Mesenchymal stem cell (in vitro differentiated cells and primary cell): ENCODE data around the gene FCER1G.

ENCODE experiments used
- DNase-seq: peaks from one replicate; pipeline ENCODE4 v3.0.0-alpha.2; 2013
- H2AFZ ChIP-seq: one replicate; pipeline ENCODE4 v1.6.1; 2013; ENCODE audit warnings: low read depth, mild to moderate bottlenecking, control low read depth, inconsistent platforms, low read length, moderate library complexity
- H2AK5ac ChIP-seq: 2 replicates; pipeline ENCODE4 v1.6.1; 2013; ENCODE audit warnings: low read length, moderate library complexity, mild to moderate bottlenecking, inconsistent platforms; ENCODE audit not compliant: severe bottlenecking
- H2BK120ac ChIP-seq: one replicate; pipeline ENCODE4 v1.6.1; 2013; ENCODE audit warnings: low read depth, mild to moderate bottlenecking, inconsistent platforms, low read length, moderate library complexity
- H2BK12ac ChIP-seq, 2 experiments: one replicate each; pipeline ENCODE4 v1.6.1; 2013; ENCODE audit warnings: inconsistent platforms in 2 of 2, low read length in 2 of 2, mild to moderate bottlenecking in 2 of 2, moderate library complexity in 2 of 2, control low read depth in 1 of 2
- H2BK15ac ChIP-seq: one replicate; pipeline ENCODE4 v1.6.1; 2013; ENCODE audit warnings: mild to moderate bottlenecking, low read depth, inconsistent platforms; ENCODE audit not compliant: poor library complexity, severe bottlenecking
- H2BK5ac ChIP-seq: 2 replicates; pipeline ENCODE4 v1.6.1; 2013; ENCODE audit warnings: low read depth, mild to moderate bottlenecking, low read length, control low read depth, inconsistent platforms; ENCODE audit not compliant: poor library complexity, severe bottlenecking
- H3K14ac ChIP-seq, 2 experiments: one replicate each; pipeline ENCODE4 v1.6.1; 2013; ENCODE audit warnings: inconsistent platforms in 2 of 2, low read length in 2 of 2, control low read depth in 1 of 2, mild to moderate bottlenecking in 1 of 2, moderate library complexity in 1 of 2
- H3K18ac ChIP-seq, 2 experiments: one replicate each; pipeline ENCODE4 v1.6.1; 2013; ENCODE audit warnings: inconsistent platforms in 2 of 2, low read length in 2 of 2, control low read depth in 1 of 2, low read depth in 1 of 2, mild to moderate bottlenecking in 1 of 2
- H3K23ac ChIP-seq, 2 experiments: one replicate each; pipeline ENCODE4 v1.6.1; 2013; ENCODE audit warnings: inconsistent platforms in 2 of 2, low read length in 2 of 2, mild to moderate bottlenecking in 2 of 2, moderate library complexity in 2 of 2, control low read depth in 1 of 2
- H3K27ac ChIP-seq: 2 replicates; pipeline ENCODE4 v1.5.1; 2013; ENCODE audit warnings: mild to moderate bottlenecking, moderate library complexity, low read length, control low read depth, inconsistent platforms; ENCODE audit not compliant: poor library complexity, severe bottlenecking
- H3K27me3 ChIP-seq, 2 experiments: 2 replicates each; pipeline versions ENCODE4 v1.6.1 to v1.7.0; 2013; ENCODE audit warnings: low read length in 2 of 2, mild to moderate bottlenecking in 2 of 2, moderate library complexity in 2 of 2, control low read depth in 1 of 2, inconsistent platforms in 1 of 2; ENCODE audit not compliant: control insufficient read depth in 1 of 2, insufficient read depth in 1 of 2
- H3K36me3 ChIP-seq, 2 experiments: 2 replicates each; pipeline versions ENCODE4 v1.6.1 to v1.7.0; 2013; ENCODE audit warnings: low read length in 2 of 2, control low read depth in 1 of 2, inconsistent platforms in 1 of 2, low read depth in 1 of 2, mild to moderate bottlenecking in 1 of 2; ENCODE audit not compliant: insufficient read depth in 2 of 2, control insufficient read depth in 1 of 2
- H3K4ac ChIP-seq, 2 experiments: one replicate each; pipeline ENCODE4 v1.6.1; 2013; ENCODE audit warnings: inconsistent platforms in 2 of 2, low read length in 2 of 2, mild to moderate bottlenecking in 2 of 2, moderate library complexity in 2 of 2, control low read depth in 1 of 2, low read depth in 1 of 2
- H3K4me1 ChIP-seq: 2 replicates; pipeline ENCODE4 v1.6.1; 2013; ENCODE audit warnings: low read depth, low read length, control low read depth; ENCODE audit not compliant: control insufficient read depth, insufficient read depth
- H3K4me2 ChIP-seq: 2 replicates; pipeline ENCODE4 v1.6.1; 2013; ENCODE audit warnings: low read length, mild to moderate bottlenecking, inconsistent platforms; ENCODE audit not compliant: poor library complexity, severe bottlenecking
- H3K4me3 ChIP-seq, 2 experiments: 2 replicates each; pipeline versions ENCODE4 v1.5.1 to v1.7.0; 2013; ENCODE audit warnings: low read length in 2 of 2, mild to moderate bottlenecking in 2 of 2, control low read depth in 1 of 2, low read depth in 1 of 2; ENCODE audit not compliant: insufficient read depth in 1 of 2
- H3K79me1 ChIP-seq: replicated peaks from 2 replicates; pipeline ENCODE4 v1.6.1; 2013; ENCODE audit warnings: mild to moderate bottlenecking, control low read depth, low read length, inconsistent platforms; ENCODE audit not compliant: poor library complexity, severe bottlenecking
- H3K9ac ChIP-seq: 2 replicates; pipeline ENCODE4 v1.7.0; 2013; ENCODE audit warnings: mild to moderate bottlenecking, low read length, moderate library complexity
- H3K9me3 ChIP-seq: 2 replicates; pipeline ENCODE4 v1.7.0; 2013; ENCODE audit warnings: mild to moderate bottlenecking, low read length; ENCODE audit not compliant: control insufficient read depth
- H4K8ac ChIP-seq: one replicate; pipeline ENCODE4 v1.6.1; 2013; ENCODE audit warnings: inconsistent platforms, mild to moderate bottlenecking, low read length, moderate library complexity
- H4K91ac ChIP-seq: one replicate; pipeline ENCODE4 v1.6.1; 2013; ENCODE audit warnings: mild to moderate bottlenecking, low read length, inconsistent platforms
- WGBS: methylation state at CpG from one replicate; pipeline ENCODE4 v1.1.7; 2013; ENCODE audit warnings: mixed read lengths; 5-methylcytosine and 5-hydroxymethylcytosine counted together

Gene FCER1G

DNA sequence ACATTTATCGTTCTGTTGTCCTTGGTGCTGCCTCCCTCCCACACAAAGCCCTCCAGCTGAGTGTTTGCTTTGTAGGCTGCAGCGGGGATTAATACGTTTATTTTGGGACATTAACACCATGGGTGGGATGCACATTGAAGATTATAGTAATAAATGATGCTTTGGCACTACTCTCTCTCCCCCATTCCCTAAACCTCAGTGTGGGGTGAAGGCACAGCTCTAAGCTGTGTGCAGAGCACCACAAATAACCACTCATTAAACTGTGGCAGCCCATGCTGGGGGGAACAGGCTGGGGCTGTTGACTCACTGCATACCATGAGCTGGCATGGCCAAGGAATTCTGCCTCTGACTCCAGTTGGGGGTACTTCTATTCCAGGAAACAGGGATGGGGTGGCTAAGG, 51.1 kb downstream of the FCER1G start:
- no peak overlapping the region for H4K91ac ChIP-seq
- peaks cover 6 to 33% of the 10 kb centered on the region in 2 experiments for H3K27me3 ChIP-seq
- no peak overlapping the region for H3K14ac ChIP-seq
- H2AK5ac ChIP-seq: no peak overlapping the region
- H4K8ac ChIP-seq: no peak overlapping the region
- no peak overlapping the region for H3K9ac ChIP-seq
- no peak overlapping the region for H2BK5ac ChIP-seq
- no peak overlapping the region for H3K4ac ChIP-seq
- DNase-seq: no peak
- no peaks in the 10 kb centered on the region for H3K9me3 ChIP-seq
- H3K27ac ChIP-seq: no peak overlapping the region
- no peak overlapping the region for H3K23ac ChIP-seq
- H3K4me1 ChIP-seq: peaks cover 6% of the 10 kb centered on the region
- H2BK120ac ChIP-seq: no peak overlapping the region
- H3K36me3 ChIP-seq: no peaks in the 10 kb centered on the region
- no peak overlapping the region for H2BK12ac ChIP-seq
- H2BK15ac ChIP-seq: no peak overlapping the region
- no peak overlapping the region for H3K4me3 ChIP-seq
- WGBS: no CpG with 5 or more reads among the region's 3 CpGs
- H2AFZ ChIP-seq: no peak overlapping the region
- H3K18ac ChIP-seq: no peak overlapping the region
- no peaks in the 10 kb centered on the region for H3K79me1 ChIP-seq
- H3K4me2 ChIP-seq: no peak overlapping the region

DNA sequence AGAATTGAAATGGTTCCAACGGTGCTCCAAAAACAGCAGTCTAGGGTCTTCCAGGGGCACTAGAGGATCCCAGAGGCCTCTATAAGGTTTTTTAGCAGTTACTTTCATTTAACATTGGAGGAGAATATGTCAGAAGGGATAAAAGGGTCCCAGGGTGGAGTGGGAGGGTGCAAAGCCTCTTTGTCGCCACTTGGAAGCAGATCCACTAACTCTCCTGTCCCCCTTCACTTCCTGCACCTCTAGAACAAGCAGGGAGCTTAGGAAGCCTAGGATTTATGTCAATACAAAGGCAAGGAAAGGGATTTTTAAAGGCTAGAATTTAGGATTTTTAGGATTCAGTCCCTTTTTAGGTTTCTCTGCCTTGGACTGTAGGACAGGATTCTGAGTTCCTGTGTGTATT, 51.7 kb downstream of the FCER1G start:
- no peak overlapping the region for H2AK5ac ChIP-seq
- H3K27me3 ChIP-seq: peaks cover 3 to 31% of the 10 kb centered on the region in 2 experiments
- no peak overlapping the region for H2BK5ac ChIP-seq
- no peaks in the 10 kb centered on the region for H3K9me3 ChIP-seq
- no peak overlapping the region for H2BK12ac ChIP-seq
- no peak overlapping the region for H3K9ac ChIP-seq
- 72% methylated on average over 1 of the region's 2 CpGs for WGBS
- H3K27ac ChIP-seq: no peak overlapping the region
- no peak overlapping the region for H3K4ac ChIP-seq
- no peaks in the 10 kb centered on the region for H3K79me1 ChIP-seq
- H2AFZ ChIP-seq: no peak overlapping the region
- H4K8ac ChIP-seq: no peak overlapping the region
- H3K14ac ChIP-seq: no peak overlapping the region
- no peak overlapping the region for H3K18ac ChIP-seq
- no peak overlapping the region for H2BK120ac ChIP-seq
- no peak overlapping the region for H3K23ac ChIP-seq
- H2BK15ac ChIP-seq: no peak overlapping the region
- H4K91ac ChIP-seq: no peak overlapping the region
- no peak overlapping the region for H3K4me3 ChIP-seq
- no peak overlapping the region for H3K4me2 ChIP-seq
- H3K36me3 ChIP-seq: no peaks in the 10 kb centered on the region
- peaks cover 5% of the 10 kb centered on the region for H3K4me1 ChIP-seq
- no peak for DNase-seq

DNA sequence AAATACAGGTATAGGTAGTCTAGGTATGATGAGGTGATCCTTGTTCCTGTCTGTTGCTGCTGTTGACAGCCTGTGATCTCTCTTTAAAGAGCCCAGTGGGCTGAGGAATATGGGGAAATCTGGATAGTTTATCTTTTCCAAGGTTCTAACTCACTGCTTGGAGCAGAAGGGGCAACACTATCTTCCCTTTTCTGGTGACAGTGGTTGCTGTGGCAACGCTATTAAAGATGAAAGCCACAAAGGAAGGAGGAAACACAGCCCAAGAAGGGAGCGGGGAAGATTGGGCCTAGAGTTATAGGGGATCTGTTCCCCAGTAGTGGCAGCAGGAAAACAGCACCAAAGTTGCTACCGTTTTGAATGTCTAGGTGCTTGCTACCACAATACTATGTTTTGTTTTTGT, 52.2 kb downstream of the FCER1G start:
- no peak overlapping the region for H3K14ac ChIP-seq
- no peak overlapping the region for H3K4ac ChIP-seq
- H3K18ac ChIP-seq: no peak overlapping the region
- no peak overlapping the region for H4K8ac ChIP-seq
- no peak overlapping the region for H2BK12ac ChIP-seq
- H3K4me2 ChIP-seq: no peak overlapping the region
- DNase-seq: no peak
- H3K4me3 ChIP-seq: no peak overlapping the region
- no peak overlapping the region for H2BK120ac ChIP-seq
- H2BK15ac ChIP-seq: no peak overlapping the region
- no peaks in the 10 kb centered on the region for H3K9me3 ChIP-seq
- no peak overlapping the region for H3K23ac ChIP-seq
- H3K4me1 ChIP-seq: peaks cover 5% of the 10 kb centered on the region
- H2AK5ac ChIP-seq: no peak overlapping the region
- no peaks in the 10 kb centered on the region for H3K36me3 ChIP-seq
- H2AFZ ChIP-seq: no peak overlapping the region
- no peak overlapping the region for H2BK5ac ChIP-seq
- H3K27me3 ChIP-seq: peaks cover 3 to 30% of the 10 kb centered on the region in 2 experiments
- H3K27ac ChIP-seq: no peak overlapping the region
- 94% methylated on average over 3 of the region's 3 CpGs for WGBS
- H4K91ac ChIP-seq: no peak overlapping the region
- no peak overlapping the region for H3K9ac ChIP-seq
- no peaks in the 10 kb centered on the region for H3K79me1 ChIP-seq
